Liver (tissue), 9 donors: ENCODE measurements around the gene MTURN. TPM values are rescaled to one million over a fixed set of nuclear protein-coding genes. Genes with fewer than 3 reads are reported as not detected.

Experiments used
- DNase-seq: peaks from one replicate; pipeline ENCODE4 v3.0.0-alpha.2; 2017; ENCODE audit warnings: low spot score
- H3K27ac ChIP-seq, 2 donors: one replicate each; pipeline ENCODE4 v1.7.0; 2013; ENCODE audit warnings: inconsistent platforms in 2 of 2, low read length in 2 of 2, control low read depth in 1 of 2, low read depth in 1 of 2, mild to moderate bottlenecking in 1 of 2
- H3K27me3 ChIP-seq, 4 donors: one replicate each; pipeline versions ENCODE4 v1.6.1 to v1.7.0; 2013; ENCODE audit warnings: low read length in 3 of 4, inconsistent platforms in 1 of 4, mild to moderate bottlenecking in 1 of 4, moderate library complexity in 1 of 4; ENCODE audit not compliant: control insufficient read depth in 4 of 4, insufficient read depth in 4 of 4
- H3K36me3 ChIP-seq, 4 donors: one replicate each; pipeline versions ENCODE4 v1.6.1 to v1.7.0; 2013; ENCODE audit warnings: low read length in 3 of 4, mild to moderate bottlenecking in 3 of 4, low read depth in 1 of 4, moderate library complexity in 1 of 4; ENCODE audit not compliant: control insufficient read depth in 4 of 4, insufficient read depth in 3 of 4
- H3K4me1 ChIP-seq, 4 donors: one replicate each; pipeline versions ENCODE4 v1.6.1 to v1.7.0; 2013; ENCODE audit warnings: low read length in 3 of 4, mild to moderate bottlenecking in 3 of 4, moderate library complexity in 1 of 4; ENCODE audit not compliant: control insufficient read depth in 4 of 4, insufficient read depth in 4 of 4
- H3K4me3 ChIP-seq, 3 donors: one replicate each; pipeline versions ENCODE4 v1.6.1 to v1.7.0; 2013; ENCODE audit warnings: low read length in 3 of 3, control low read depth in 1 of 3, low read depth in 1 of 3, mild to moderate bottlenecking in 1 of 3
- H3K9ac ChIP-seq, 2 donors: one replicate each; pipeline ENCODE4 v1.7.0; 2013; ENCODE audit warnings: low read length in 2 of 2, mild to moderate bottlenecking in 2 of 2, moderate library complexity in 2 of 2, control low read depth in 1 of 2, low read depth in 1 of 2
- H3K9me3 ChIP-seq, 4 donors: one replicate each; pipeline versions ENCODE4 v1.6.1 to v1.7.0; 2013; ENCODE audit warnings: low read length in 3 of 4; ENCODE audit not compliant: control insufficient read depth in 4 of 4
- CTCF ChIP-seq: fragments of 150-350 bp; IDR thresholded peaks from 2 replicates; pipeline ENCODE4 v1.5.1; 2017; ENCODE audit warnings: improper control_type of control experiment, low read depth, low read length; ENCODE audit not compliant: missing input control
- EGR1 ChIP-seq, 2 donors: IDR thresholded peaks; 2 replicates each; pipeline ENCODE4 v1.6.1; 2016 to 2018; ENCODE audit warnings: antibody characterized with exemption in 2 of 2, low read depth in 2 of 2
- FOXA2 ChIP-seq: IDR thresholded peaks from 2 replicates; pipeline ENCODE4 v1.6.1; 2016; ENCODE audit warnings: antibody characterized with exemption
- GABPA ChIP-seq, 2 donors: IDR thresholded peaks in 1 of 2; conservative IDR thresholded peaks in 1 of 2; 2 replicates each; pipeline ENCODE4 v1.6.1; 2016; ENCODE audit warnings: antibody characterized with exemption in 2 of 2, mild to moderate bottlenecking in 1 of 2, moderate library complexity in 1 of 2
- HNF4A ChIP-seq, 2 donors: conservative IDR thresholded peaks; 2 replicates each; pipeline ENCODE4 v1.6.1; 2016; ENCODE audit warnings: antibody characterized with exemption in 2 of 2, mild to moderate bottlenecking in 2 of 2
- JUND ChIP-seq, 2 donors: IDR thresholded peaks; 2 replicates each; pipeline ENCODE4 v1.6.1; 2016; ENCODE audit warnings: antibody characterized with exemption in 2 of 2
- MAX ChIP-seq: IDR thresholded peaks from 2 replicates; pipeline ENCODE4 v1.6.1; 2016; ENCODE audit warnings: antibody characterized with exemption
- RAD21 ChIP-seq, 2 donors: IDR thresholded peaks; 2 replicates each; pipeline ENCODE4 v1.6.1; 2016; ENCODE audit warnings: antibody characterized with exemption in 2 of 2, mild to moderate bottlenecking in 2 of 2
- REST ChIP-seq: IDR thresholded peaks from 2 replicates; pipeline ENCODE4 v1.6.1; 2016; ENCODE audit warnings: antibody characterized with exemption, mild to moderate bottlenecking
- SP1 ChIP-seq: IDR thresholded peaks from 2 replicates; pipeline ENCODE4 v1.6.1; 2018; ENCODE audit warnings: antibody characterized with exemption, mild to moderate bottlenecking
- TAF1 ChIP-seq: conservative IDR thresholded peaks from 2 replicates; pipeline ENCODE4 v1.6.1; 2016; ENCODE audit warnings: antibody characterized with exemption, mild to moderate bottlenecking
- YY1 ChIP-seq: IDR thresholded peaks from 2 replicates; pipeline ENCODE4 v1.6.1; 2016; ENCODE audit warnings: antibody characterized with exemption, mild to moderate bottlenecking
- ZBTB33 ChIP-seq: IDR thresholded peaks from 2 replicates; pipeline ENCODE4 v1.6.1; 2016; ENCODE audit warnings: antibody characterized with exemption
- WGBS: extraction: QIAGEN DNeasy Blood & Tissue Kit; methylation state at CpG from one replicate; pipeline ENCODE4 v1.1.7; 2013; 5-methylcytosine and 5-hydroxymethylcytosine counted together
- polyA plus RNA-seq, 2 donors: library from polyadenylated mRNA; stranded (reverse) in 1 of 2; unstranded in 1 of 2; fragments of 200-250 nt in 1 of 2; fragments of >200 nt in 1 of 2; fragmentation: Nextera tagmentation in 1 of 2; extraction: Ambion mirVana in 1 of 2; gene quantifications; one replicate each; pipeline versions ENCODE4 v1.2.1 to v1.2.3, GENCODE V29; 2013 to 2015
- total RNA-seq, 2 donors: library from RNA; depleted of rRNA; stranded (reverse); fragments of >200 nt; gene quantifications; one replicate each; pipeline ENCODE4 v1.2.3, GENCODE V29; 2014
- donor health status: healthy.
- donor health status: healthy.
- donor health status: healthy.
- donor health status: healthy.
- donor health status: healthy.

MTURN gene
- total and polyA plus RNA-seq, 4 donors, result 2.4 to 14.4 (median 6.1) TPM

GRCh38 chr7:30166155-30166840 is 31.5 kb downstream of the MTURN start (continued):
- TF ChIP-seq JUND (IDR thresholded peaks at IDR 0.05), result no peak
- TF ChIP-seq ZBTB33, result no peak
- no peak for TF ChIP-seq RAD21 (IDR thresholded peaks at IDR 0.05)

GRCh38 chr7:30166841-30167235 is 32.1 kb downstream of the MTURN start:
- Histone ChIP-seq H3K27ac (no peak overlapping the region), H3K4me3 (no peak overlapping the region), H3K9me3 (no peaks in the 10 kb centered on the region), H3K9ac (no peak overlapping the region), H3K36me3 (no peaks in the 10 kb centered on the region), H3K4me1 (peaks cover 0 to 13% (median 10%) of the 10 kb centered on the region in 4 donors), H3K27me3 (no peaks in the 10 kb centered on the region)
- 93% methylated on average over 5 of the region's 5 CpGs for WGBS
- no peak for DNase-seq
- TF ChIP-seq RAD21 (IDR thresholded peaks at IDR 0.05), result no peak
- TF ChIP-seq TAF1, result no peak
- no peak for TF ChIP-seq HNF4A (conservative IDR thresholded peaks at IDR 0.05)
- no peak for TF ChIP-seq FOXA2
- TF ChIP-seq ZBTB33, result no peak
- TF ChIP-seq GABPA (IDR thresholded peaks at IDR 0.05 in 1 of 2, conservative IDR thresholded peaks at IDR 0.05 in 1 of 2), result no peak

GRCh38 chr7:30167901-30168300 is 33.1 kb downstream of the MTURN start:
- no peaks in the 10 kb centered on the region for H3K27me3 ChIP-seq
- H3K27ac ChIP-seq, result no peak overlapping the region
- no peaks in the 10 kb centered on the region for H3K9me3 ChIP-seq
- DNase-seq, result no peak
- no peak overlapping the region for H3K4me3 ChIP-seq
- no peaks in the 10 kb centered on the region for H3K36me3 ChIP-seq
- TF ChIP-seq EGR1 (IDR thresholded peaks at IDR 0.05; ENCODE audit: low read depth in 2 of 2) (no peak), MAX (no peak), YY1 (no peak), JUND (IDR thresholded peaks at IDR 0.05) (no peak), SP1 (no peak), REST (no peak), CTCF (no peak)
- H3K4me1 ChIP-seq, result peaks cover 0 to 13% (median 10%) of the 10 kb centered on the region in 4 donors
- WGBS, result 92% methylated on average over 6 of the region's 6 CpGs
- H3K9ac ChIP-seq, result no peak overlapping the region
